Measurements from ENCODE around the gene RAB11FIP4. TPM values are rescaled to one million over a fixed set of nuclear protein-coding genes. Genes with fewer than 3 reads are reported as not detected.
"Not testable (repeated sequence)": the region's sequence is repeated elsewhere in the genome, so short reads cannot be mapped to it uniquely, and the experiment has no call there.

RAB11FIP4 gene
- total RNA-seq, 1 donor from 2014 or later = 10.2 TPM

- Histone ChIP-seq H4K20me1 (ENCODE audit: low read depth) (no peaks in the 10 kb centered on the region), H3K36me3 (no peaks in the 10 kb centered on the region), H3K27me3 (no peaks in the 10 kb centered on the region), H3F3A (ENCODE audit: low read depth) (peaks cover 6% of the 10 kb centered on the region), H3K4me1 (peaks cover 13% of the 10 kb centered on the region), H3K79me2 (ENCODE audit: low read depth) (no peaks in the 10 kb centered on the region), H3K4me2 (no peak overlapping the region), H3K4me3 (no peak overlapping the region), H3K27ac (no peak overlapping the region), H2AFZ (replicated peaks) (no peak overlapping the region), H3K9ac (no peak overlapping the region), H3K9me3 (ENCODE audit: low read depth) (no peaks in the 10 kb centered on the region)
- H3K4me1 Mint-ChIP-seq = peaks cover 30% of the 10 kb centered on the region
- no peak for TF ChIP-seq EZH2phosphoT487 (IDR thresholded peaks at IDR 0.05)
- no peak for DNase-seq (ENCODE audit: low spot score)
- H3K9me3 Mint-ChIP-seq = no peaks in the 10 kb centered on the region
- no peak overlapping the region for H3K27ac Mint-ChIP-seq
- H3K4me3 Mint-ChIP-seq = no peak overlapping the region
- peaks cover 12% of the 10 kb centered on the region for H3K27me3 Mint-ChIP-seq (ENCODE audit: insufficient read depth, low read depth)
- no peaks in the 10 kb centered on the region for H3K36me3 Mint-ChIP-seq
Measured at GRCh38 chr17:31435581-31435980, 44.1 kb downstream of the RAB11FIP4 start.

GRCh38 chr17:31437720-31438400, 46.4 kb downstream of the RAB11FIP4 start:
- H3K4me1 ChIP-seq = no peaks in the 10 kb centered on the region
- Mint-ChIP-seq H3K4me3 (no peak overlapping the region), H3K4me1 (peaks cover 10% of the 10 kb centered on the region), H3K9me3 (no peaks in the 10 kb centered on the region), H3K27me3 (ENCODE audit: insufficient read depth, low read depth) (peaks cover 10% of the 10 kb centered on the region), H3K27ac (no peak overlapping the region), H3K36me3 (no peaks in the 10 kb centered on the region)
- H3K4me3 ChIP-seq = no peak overlapping the region
- H3K27ac ChIP-seq = no peak overlapping the region
- H3K36me3 ChIP-seq = no peaks in the 10 kb centered on the region
- no peaks in the 10 kb centered on the region for H3K9me3 ChIP-seq (ENCODE audit: low read depth)
- H3F3A ChIP-seq (ENCODE audit: low read depth) = no peaks in the 10 kb centered on the region
- no peak for DNase-seq (ENCODE audit: low spot score)
- TF ChIP-seq CTCF (IDR thresholded peaks at IDR 0.05) (no peak), EZH2phosphoT487 (IDR thresholded peaks at IDR 0.05) (no peak), EZH2 (IDR thresholded peaks at IDR 0.05) (no peak)
- no peak overlapping the region for H2AFZ ChIP-seq (replicated peaks)
- H3K79me2 ChIP-seq (ENCODE audit: low read depth) = no peaks in the 10 kb centered on the region
- H4K20me1 ChIP-seq (ENCODE audit: low read depth) = no peaks in the 10 kb centered on the region
- no peaks in the 10 kb centered on the region for H3K27me3 ChIP-seq
- H3K9ac ChIP-seq = no peak overlapping the region
- no peak overlapping the region for H3K4me2 ChIP-seq

- no peaks in the 10 kb centered on the region for H3K4me1 ChIP-seq
- TF ChIP-seq EZH2phosphoT487 (IDR thresholded peaks at IDR 0.05) (no peak), CTCF (IDR thresholded peaks at IDR 0.05) (no peak), EZH2 (IDR thresholded peaks at IDR 0.05) (no peak)
- no peak overlapping the region for H3K9ac ChIP-seq
- H3K9me3 ChIP-seq (ENCODE audit: low read depth) = no peaks in the 10 kb centered on the region
- no peak for DNase-seq (ENCODE audit: low spot score)
- no peaks in the 10 kb centered on the region for H3K36me3 ChIP-seq
- no peaks in the 10 kb centered on the region for H4K20me1 ChIP-seq (ENCODE audit: low read depth)
- H3K4me3 ChIP-seq = no peak overlapping the region
- no peaks in the 10 kb centered on the region for H3K9me3 Mint-ChIP-seq
- peaks cover 2% of the 10 kb centered on the region for H3K4me1 Mint-ChIP-seq
- no peak overlapping the region for H3K27ac ChIP-seq
- no peaks in the 10 kb centered on the region for H3K36me3 Mint-ChIP-seq
- H3K27ac Mint-ChIP-seq = no peak overlapping the region
- H3K79me2 ChIP-seq (ENCODE audit: low read depth) = no peaks in the 10 kb centered on the region
- no peaks in the 10 kb centered on the region for H3K27me3 ChIP-seq
- no peaks in the 10 kb centered on the region for H3F3A ChIP-seq (ENCODE audit: low read depth)
- H2AFZ ChIP-seq (replicated peaks) = no peak overlapping the region
- H3K4me2 ChIP-seq = no peak overlapping the region
- no peak overlapping the region for H3K4me3 Mint-ChIP-seq
- H3K27me3 Mint-ChIP-seq (ENCODE audit: insufficient read depth, low read depth) = peaks cover 8% of the 10 kb centered on the region
Measured at GRCh38 chr17:31439716-31440115, 48.2 kb downstream of the RAB11FIP4 start.

GRCh38 chr17:31442276-31442675, 50.8 kb downstream of the RAB11FIP4 start:
- H2AFZ ChIP-seq (replicated peaks) = no peak overlapping the region
- no peaks in the 10 kb centered on the region for H3F3A ChIP-seq (ENCODE audit: low read depth)
- H3K27me3 ChIP-seq = no peaks in the 10 kb centered on the region
- H3K4me3 ChIP-seq = no peak overlapping the region
- DNase-seq (ENCODE audit: low spot score) = no peak
- H3K36me3 Mint-ChIP-seq = no peaks in the 10 kb centered on the region
- no peak overlapping the region for H3K4me3 Mint-ChIP-seq
- peaks cover 5% of the 10 kb centered on the region for H3K4me1 Mint-ChIP-seq
- no peak overlapping the region for H3K27ac Mint-ChIP-seq
- no peaks in the 10 kb centered on the region for H3K36me3 ChIP-seq
- no peaks in the 10 kb centered on the region for H3K4me1 ChIP-seq
- no peaks in the 10 kb centered on the region for H3K79me2 ChIP-seq (ENCODE audit: low read depth)
- no peaks in the 10 kb centered on the region for H3K9me3 Mint-ChIP-seq
- H3K9me3 ChIP-seq (ENCODE audit: low read depth) = no peaks in the 10 kb centered on the region
- H3K9ac ChIP-seq = no peak overlapping the region
- H3K4me2 ChIP-seq = no peak overlapping the region
- H3K27ac ChIP-seq = no peak overlapping the region
- H3K27me3 Mint-ChIP-seq (ENCODE audit: insufficient read depth, low read depth) = peaks cover 9% of the 10 kb centered on the region
- TF ChIP-seq EZH2phosphoT487 (IDR thresholded peaks at IDR 0.05) (no peak), EZH2 (IDR thresholded peaks at IDR 0.05) (no peak), CTCF (IDR thresholded peaks at IDR 0.05) (no peak)
- H4K20me1 ChIP-seq (ENCODE audit: low read depth) = no peaks in the 10 kb centered on the region

GRCh38 chr17:31442856-31443255, 51.4 kb downstream of the RAB11FIP4 start:
- not testable (repeated sequence) for H3K27ac ChIP-seq; H3K9me3 ChIP-seq (ENCODE audit: low read depth); H3K4me3 Mint-ChIP-seq; H3K36me3 Mint-ChIP-seq; H2AFZ ChIP-seq (replicated peaks); H3K4me1 Mint-ChIP-seq; H4K20me1 ChIP-seq (ENCODE audit: low read depth); H3K27me3 Mint-ChIP-seq (ENCODE audit: insufficient read depth, low read depth); H3K27ac Mint-ChIP-seq; H3K79me2 ChIP-seq (ENCODE audit: low read depth); H3K27me3 ChIP-seq; H3K4me1 ChIP-seq; DNase-seq (ENCODE audit: low spot score); H3F3A ChIP-seq (ENCODE audit: low read depth); H3K4me3 ChIP-seq; H3K4me2 ChIP-seq; H3K36me3 ChIP-seq; H3K9ac ChIP-seq; H3K9me3 Mint-ChIP-seq

All from neural progenitor cell (in vitro differentiated cells).